SK-N-SH treated with all-trans-retinoic acid at 6 μM for 48 hours (cell line): Measurements from ENCODE around the gene ZNF256.

Source experiments
- ATAC-seq: fragments of 200-7000 bp; cut with Tn5 transposase; 3 replicates; pipeline ENCODE4 v1.9.1; 2020; ENCODE audit warnings: mild to moderate bottlenecking, moderate library complexity
- ARNTL ChIP-seq: fragments of 450-650 bp; formaldehyde crosslinking; IDR thresholded peaks from 2 replicates; pipeline ENCODE4 v1.5.0; 2020; ENCODE audit warnings: low read depth, mild to moderate bottlenecking, moderate library complexity, borderline replicate concordance
- BACH2 ChIP-seq: fragments of 250-450 bp; sonication (Bioruptor Pico); IDR thresholded peaks from 2 replicates; pipeline ENCODE4 v1.9.0; 2021; ENCODE audit warnings: mild to moderate bottlenecking, borderline replicate concordance
- CREB5 ChIP-seq: fragments of 250-450 bp; sonication (Bioruptor Pico); IDR thresholded peaks from 2 replicates; pipeline ENCODE4 v1.5.1; 2020; ENCODE audit warnings: low read depth, mild to moderate bottlenecking, moderate library complexity
- CSDC2 ChIP-seq: fragments of 250-450 bp; sonication (Bioruptor Pico); IDR thresholded peaks from 2 replicates; pipeline ENCODE4 v1.5.0; 2020; ENCODE audit warnings: mild to moderate bottlenecking, moderate library complexity
- ESRRG ChIP-seq: fragments of 250-450 bp; sonication (Bioruptor Pico); IDR thresholded peaks from 2 replicates; pipeline ENCODE4 v1.6.1; 2021; ENCODE audit warnings: mild to moderate bottlenecking
- GLIS3 ChIP-seq: fragments of 250-450 bp; sonication (Bioruptor Pico); IDR thresholded peaks from 2 replicates; pipeline ENCODE4 v1.5.0; 2020; ENCODE audit warnings: mild to moderate bottlenecking, moderate library complexity
- ISL1 ChIP-seq: fragments of 250-450 bp; sonication (Bioruptor Pico); IDR thresholded peaks from 2 replicates; pipeline ENCODE4 v2.1.2; 2022; ENCODE audit warnings: mild to moderate bottlenecking, moderate library complexity
- OSR1 ChIP-seq: fragments of 250-450 bp; sonication (Bioruptor Pico); IDR thresholded peaks from 2 replicates; pipeline ENCODE4 v1.8.0; 2022; ENCODE audit warnings: moderate library complexity, mild to moderate bottlenecking, inconsistent platforms
- PATZ1 ChIP-seq: fragments of 250-450 bp; sonication (Bioruptor Pico); IDR thresholded peaks from 2 replicates; pipeline ENCODE4 v1.8.0; 2020; ENCODE audit warnings: mild to moderate bottlenecking, moderate library complexity, borderline replicate concordance
- POU6F1 ChIP-seq: fragments of 250-450 bp; sonication (Bioruptor Pico); IDR thresholded peaks from 2 replicates; pipeline ENCODE4 v1.8.0; 2021; ENCODE audit warnings: low read depth, mild to moderate bottlenecking, moderate library complexity, borderline replicate concordance
- PPARA ChIP-seq: fragments of 250-450 bp; sonication (Bioruptor Pico); IDR thresholded peaks from 2 replicates; pipeline ENCODE4 v1.5.0; 2020; ENCODE audit warnings: mild to moderate bottlenecking, borderline replicate concordance
- RARB ChIP-seq: fragments of 250-450 bp; sonication (Bioruptor Pico); IDR thresholded peaks from 2 replicates; pipeline ENCODE4 v1.8.0; 2021; ENCODE audit warnings: mild to moderate bottlenecking, moderate library complexity
- SNAI2 ChIP-seq: fragments of 250-450 bp; sonication (Bioruptor Pico); IDR thresholded peaks from 2 replicates; pipeline ENCODE4 v1.5.0; 2020; ENCODE audit warnings: mild to moderate bottlenecking, moderate library complexity
- TOX ChIP-seq: fragments of 250-450 bp; sonication (Bioruptor Pico); IDR thresholded peaks from 2 replicates; pipeline ENCODE4 v1.8.0; 2021; ENCODE audit warnings: mild to moderate bottlenecking, moderate library complexity, borderline replicate concordance
- TSHZ2 ChIP-seq: fragments of 250-450 bp; sonication (Bioruptor Pico); IDR thresholded peaks from 2 replicates; pipeline ENCODE4 v1.5.0; 2020; ENCODE audit warnings: mild to moderate bottlenecking, moderate library complexity
- ZC3H10 ChIP-seq: fragments of 250-450 bp; sonication (Bioruptor Pico); IDR thresholded peaks from 2 replicates; pipeline ENCODE4 v1.5.1; 2021; ENCODE audit warnings: mild to moderate bottlenecking, moderate library complexity
- ZFP3 ChIP-seq: fragments of 250-450 bp; sonication (Bioruptor Pico); IDR thresholded peaks from 2 replicates; pipeline ENCODE4 v1.5.0; 2020; ENCODE audit warnings: mild to moderate bottlenecking, moderate library complexity
- ZFP30 ChIP-seq: fragments of 450-650 bp; formaldehyde crosslinking; IDR thresholded peaks from 2 replicates; pipeline ENCODE4 v1.5.0; 2022; ENCODE audit warnings: mild to moderate bottlenecking, moderate library complexity
- ZNF565 ChIP-seq: fragments of 450-650 bp; formaldehyde crosslinking; conservative IDR thresholded peaks from 2 replicates; pipeline ENCODE4 v1.5.0; 2020; ENCODE audit warnings: low read depth, mild to moderate bottlenecking, moderate library complexity
- ZNF70 ChIP-seq: fragments of 450-650 bp; formaldehyde crosslinking; IDR thresholded peaks from 2 replicates; pipeline ENCODE4 v1.5.0; 2020; ENCODE audit warnings: mild to moderate bottlenecking, moderate library complexity
- ZNF8 ChIP-seq: fragments of 450-650 bp; formaldehyde crosslinking; IDR thresholded peaks from 2 replicates; pipeline ENCODE4 v1.5.0; 2020; ENCODE audit warnings: mild to moderate bottlenecking, moderate library complexity
- TF ChIP-seq, protein P1 (sequence below): fragments of 250-450 bp; sonication (Bioruptor Pico); IDR thresholded peaks from 2 replicates; pipeline ENCODE4 v1.5.1; 2021; ENCODE audit warnings: mild to moderate bottlenecking, moderate library complexity

Gene ZNF256

GRCh38 chr19:57964761-57965160, 17.3 kb upstream of the ZNF256 start:
- TF ChIP-seq CREB5 (CRISPR knock-in tag) (no peak), POU6F1 (CRISPR knock-in tag) (no peak), ZNF70 (no peak), GLIS3 (no peak), TOX (CRISPR knock-in tag) (no peak), OSR1 (CRISPR knock-in tag) (no peak), SNAI2 (CRISPR knock-in tag) (no peak), ZFP3 (CRISPR knock-in tag) (no peak), TSHZ2 (CRISPR knock-in tag) (no peak), PPARA (CRISPR knock-in tag) (no peak), ZNF8 (CRISPR knock-in tag) (no peak), ZFP30 (CRISPR knock-in tag) (no peak), ARNTL (CRISPR knock-in tag) (no peak), PATZ1 (CRISPR knock-in tag) (no peak), CSDC2 (CRISPR knock-in tag) (no peak)
- no peak for ATAC-seq

- ATAC-seq, result no peak
- no peak for TF ChIP-seq OSR1 (CRISPR knock-in tag)
- no peak for TF ChIP-seq ESRRG (CRISPR knock-in tag)
These were observed 14.3 kb upstream of the ZNF256 start for GRCh38 chr19:57961785-57962184.

DNA sequence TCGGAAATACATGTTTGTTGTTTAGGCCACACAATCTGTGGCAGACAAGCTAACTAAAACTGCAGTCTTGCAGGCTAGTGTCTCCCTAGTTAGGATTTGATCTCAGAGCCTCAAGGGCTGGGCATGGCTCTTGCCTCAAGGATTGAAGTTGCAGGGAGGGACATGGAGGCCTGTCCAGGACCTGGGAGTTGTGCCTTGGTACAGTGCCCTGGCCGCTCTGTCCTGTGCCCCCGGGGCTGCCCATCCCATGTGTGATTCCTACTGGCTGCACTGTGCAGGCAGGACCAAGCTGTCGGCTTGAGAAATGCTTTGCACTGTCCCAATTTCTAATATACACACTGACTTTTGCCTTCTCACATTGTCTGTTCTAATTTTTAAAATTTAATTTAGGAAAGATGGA, 7.5 kb upstream of the ZNF256 start:
- ATAC-seq, result no peak
- TF ChIP-seq RARB (CRISPR knock-in tag) (no peak), ZFP30 (CRISPR knock-in tag) (no peak), ZC3H10 (no peak), SNAI2 (CRISPR knock-in tag) (no peak), OSR1 (CRISPR knock-in tag) (no peak), GLIS3 (no peak), TOX (CRISPR knock-in tag) (no peak), ZNF70 (no peak), BACH2 (CRISPR knock-in tag) (no peak), PATZ1 (CRISPR knock-in tag) (no peak), ARNTL (CRISPR knock-in tag) (no peak), PPARA (CRISPR knock-in tag) (no peak), ISL1 (CRISPR knock-in tag) (no peak), ZNF565 (CRISPR knock-in tag) (no peak), ZNF8 (CRISPR knock-in tag) (no peak), CSDC2 (CRISPR knock-in tag) (no peak)
- TF ChIP-seq, protein P1, sequence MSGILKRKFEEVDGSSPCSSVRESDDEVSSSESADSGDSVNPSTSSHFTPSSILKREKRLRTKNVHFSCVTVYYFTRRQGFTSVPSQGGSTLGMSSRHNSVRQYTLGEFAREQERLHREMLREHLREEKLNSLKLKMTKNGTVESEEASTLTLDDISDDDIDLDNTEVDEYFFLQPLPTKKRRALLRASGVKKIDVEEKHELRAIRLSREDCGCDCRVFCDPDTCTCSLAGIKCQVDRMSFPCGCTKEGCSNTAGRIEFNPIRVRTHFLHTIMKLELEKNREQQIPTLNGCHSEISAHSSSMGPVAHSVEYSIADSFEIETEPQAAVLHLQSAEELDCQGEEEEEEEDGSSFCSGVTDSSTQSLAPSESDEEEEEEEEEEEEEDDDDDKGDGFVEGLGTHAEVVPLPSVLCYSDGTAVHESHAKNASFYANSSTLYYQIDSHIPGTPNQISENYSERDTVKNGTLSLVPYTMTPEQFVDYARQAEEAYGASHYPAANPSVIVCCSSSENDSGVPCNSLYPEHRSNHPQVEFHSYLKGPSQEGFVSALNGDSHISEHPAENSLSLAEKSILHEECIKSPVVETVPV, result no peak
